Activated CD8-positive, alpha-beta memory T cell treated with anti-CD3 and anti-CD28 coated beads, Interleukin-2, amount 50 U/mL, for 48 hours (primary cell): ENCODE data around the gene DHRSX.

Experiments used
- DNase-seq: peaks from one replicate; pipeline ENCODE4 v3.0.0-alpha.2; 2020

DHRSX gene

DNA sequence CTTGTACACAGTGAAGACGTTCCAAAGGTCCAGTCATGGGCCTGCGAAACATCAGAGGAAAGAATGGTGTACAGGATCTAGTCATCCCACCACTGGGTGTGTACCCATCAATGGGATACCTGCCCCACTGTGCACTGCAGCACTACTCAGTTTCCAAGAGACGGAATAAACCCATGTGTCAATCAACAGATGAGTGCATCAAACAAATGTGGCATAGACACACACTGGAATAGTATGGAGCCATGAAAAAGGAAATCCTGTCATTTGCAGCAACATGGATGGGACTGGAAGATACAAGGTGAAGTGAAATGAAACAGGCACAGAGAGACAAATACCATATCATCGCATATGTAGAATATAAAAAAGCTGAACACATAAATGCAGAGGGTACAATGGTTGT, 48.0 kb downstream of the DHRSX start:
- no peak for DNase-seq

- DNase-seq = no peak
Measured at GRCh38 chrX:2452317-2452784, 48.4 kb downstream of the DHRSX start.

DNA sequence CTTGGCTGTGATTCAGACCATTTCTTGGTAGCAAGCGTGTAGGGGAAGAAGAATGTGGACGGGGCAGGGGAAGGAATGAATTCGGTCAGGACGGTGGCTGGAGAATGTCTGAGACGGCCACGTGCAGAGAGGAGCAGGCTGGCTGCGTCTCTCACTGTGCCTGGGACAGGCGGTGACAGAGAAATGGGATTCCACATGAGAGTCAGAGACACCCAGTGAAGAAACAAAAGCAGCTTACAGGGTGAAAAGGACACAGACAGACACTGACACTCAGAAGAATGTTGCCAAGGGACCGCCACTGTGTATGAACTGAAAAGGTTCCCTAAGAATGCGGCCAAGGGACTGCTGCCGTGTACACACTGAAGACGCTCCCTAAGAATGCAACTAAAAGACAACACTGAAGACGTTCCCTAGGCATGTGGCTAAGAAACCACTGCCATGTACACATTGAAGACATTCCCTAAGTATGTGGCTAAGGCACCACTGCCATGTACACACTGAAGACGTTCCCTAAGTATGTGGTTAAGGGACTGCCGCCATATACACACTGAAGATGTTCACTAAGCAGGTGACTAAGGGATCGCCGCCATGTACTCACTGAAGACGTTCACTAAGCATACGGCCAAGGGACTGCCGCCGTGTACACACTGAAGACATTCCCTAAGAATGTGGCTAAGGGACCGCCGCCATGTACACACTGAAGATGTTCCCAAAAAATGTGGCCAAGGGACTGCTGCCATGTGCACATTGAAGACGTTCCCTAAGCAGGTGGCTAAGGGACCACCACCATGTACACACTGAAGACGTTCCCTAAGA, 49.1 kb downstream of the DHRSX start:
- DNase-seq = no peak

DNA sequence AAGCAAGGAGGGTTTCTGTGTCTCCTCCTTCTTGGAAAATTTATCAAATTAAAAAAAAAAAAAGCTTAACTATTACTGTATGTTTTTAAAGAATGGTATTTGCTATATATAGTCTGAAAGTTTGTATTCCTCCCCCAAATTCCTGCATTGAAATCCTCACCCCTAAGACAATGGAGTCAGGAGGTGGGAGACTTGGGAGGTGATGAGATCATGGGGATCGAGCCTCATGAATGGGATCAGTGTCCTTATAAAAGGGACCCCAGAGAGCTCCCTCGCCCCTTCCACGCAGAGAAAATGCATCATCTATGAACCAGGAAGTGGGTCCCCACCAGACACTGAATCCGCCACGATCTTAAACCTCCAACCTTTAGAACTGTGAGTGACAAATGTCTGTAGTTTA, 50.1 kb downstream of the DHRSX start:
- DNase-seq = no peak

GRCh38 chrX:2449135-2449886, 51.5 kb downstream of the DHRSX start:
- no peak for DNase-seq

- no peak for DNase-seq
Measured at GRCh38 chrX:2447484-2447883, 53.3 kb downstream of the DHRSX start.

GRCh38 chrX:2446815-2447214, 54.0 kb downstream of the DHRSX start:
- DNase-seq = no peak

GRCh38 chrX:2445662-2446623, 54.8 kb downstream of the DHRSX start:
- no peak for DNase-seq

DNA sequence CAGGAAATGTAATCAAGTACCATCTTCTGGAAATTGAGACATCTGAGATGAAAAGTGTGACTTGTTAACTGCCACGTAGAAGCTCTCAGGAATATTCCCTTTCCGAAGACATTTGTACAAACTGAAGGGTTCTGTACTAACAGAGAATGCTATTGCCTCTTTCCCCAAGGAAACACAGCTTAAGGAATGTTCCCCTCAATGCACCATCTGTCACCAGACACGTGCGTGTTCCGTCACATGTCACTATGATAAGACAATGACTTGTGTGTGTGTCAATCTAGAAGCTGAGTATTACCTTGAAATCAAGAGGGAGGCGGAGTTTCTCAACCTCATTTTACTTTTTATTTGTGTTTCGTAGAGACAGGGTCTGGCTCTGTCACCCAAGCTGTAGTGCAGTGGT, 58.1 kb downstream of the DHRSX start:
- no peak for DNase-seq

DNA sequence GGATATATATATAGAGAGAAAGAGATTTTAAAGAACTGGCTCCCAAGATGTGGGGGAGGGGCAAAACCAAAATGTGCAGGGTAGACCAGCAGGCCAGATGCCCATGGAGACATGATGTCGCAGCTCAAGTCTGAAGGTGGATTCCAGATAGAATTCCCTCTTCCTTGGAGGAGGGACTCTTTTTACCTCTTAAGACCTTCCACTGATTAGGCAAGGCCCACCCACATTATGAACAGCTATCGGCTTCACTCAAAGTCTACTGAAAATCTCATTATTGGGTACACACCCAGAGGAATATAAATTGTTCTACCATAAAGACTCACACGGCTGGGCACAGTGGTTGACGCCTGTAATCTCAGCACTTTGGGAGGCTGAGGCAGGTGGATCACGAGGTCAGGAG, 59.3 kb downstream of the DHRSX start:
- DNase-seq = no peak

DNA sequence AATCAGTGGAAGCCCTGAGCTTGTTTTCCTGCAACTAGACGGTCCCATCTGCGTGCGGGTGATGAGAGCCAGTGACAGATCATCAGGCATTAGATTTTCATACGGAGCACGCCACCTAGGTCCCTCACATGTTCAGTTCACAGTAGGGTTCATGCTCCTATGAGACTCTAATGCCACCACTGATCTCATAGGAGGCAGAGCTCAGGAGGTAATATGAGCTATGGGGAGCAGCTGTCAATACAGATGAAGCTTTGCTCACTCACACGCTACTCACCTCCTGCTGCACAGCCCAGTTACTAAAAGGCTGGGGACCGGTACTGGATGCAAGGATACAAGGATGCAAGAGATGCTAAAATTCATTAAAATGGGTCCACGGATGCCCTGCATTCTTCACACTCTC, 61.2 kb downstream of the DHRSX start:
- DNase-seq = no peak

- no peak for DNase-seq
Measured at GRCh38 chrX:2435465-2435864, 65.3 kb downstream of the DHRSX start.

DNA sequence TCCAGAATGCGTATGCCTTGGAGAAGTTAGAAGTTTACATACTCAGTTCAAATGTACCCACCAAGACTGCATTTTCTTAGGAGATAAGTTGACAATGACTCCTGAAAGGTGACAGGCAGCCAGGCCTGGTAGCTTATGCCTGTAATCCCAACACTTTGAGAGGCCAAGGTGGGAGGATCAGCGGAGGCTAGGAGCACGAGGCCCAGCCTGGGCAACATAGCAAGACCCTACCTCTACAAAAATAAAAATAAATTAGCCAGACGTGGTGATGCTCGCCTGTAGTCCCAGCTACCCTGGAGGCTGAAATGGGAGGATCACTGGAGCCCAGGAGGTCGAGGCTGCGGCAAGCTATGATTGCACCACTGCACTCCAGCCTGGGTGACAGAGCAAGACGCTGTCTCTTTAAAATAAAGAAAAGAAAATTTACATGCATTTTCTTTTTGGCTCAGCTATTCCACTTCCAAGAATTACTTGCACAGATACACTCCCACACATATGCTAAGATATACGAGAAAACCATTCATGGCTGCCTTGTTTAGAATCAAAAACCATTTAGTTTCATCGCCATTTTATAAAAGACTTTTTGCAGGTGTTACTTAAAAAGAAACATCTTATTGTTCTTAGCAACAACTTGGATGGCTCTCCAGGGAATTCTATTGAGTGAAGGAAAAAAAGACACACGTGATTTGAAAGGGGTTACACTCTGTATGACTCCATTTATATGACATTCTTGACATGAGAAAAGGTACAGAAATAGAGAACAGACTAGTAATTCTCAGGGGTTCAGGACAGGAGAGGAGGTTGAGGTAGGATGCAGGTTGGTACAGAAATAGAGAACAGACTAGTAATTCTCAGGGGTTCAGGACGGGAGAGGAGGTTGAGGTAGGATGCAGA, 66.3 kb downstream of the DHRSX start:
- DNase-seq = no peak

- no peak for DNase-seq
Measured at GRCh38 chrX:2432298-2432863, 68.4 kb downstream of the DHRSX start.

- DNase-seq = no peak
Measured at GRCh38 chrX:2430265-2430825, 70.4 kb downstream of the DHRSX start.

GRCh38 chrX:2427737-2428136, 73.0 kb downstream of the DHRSX start:
- DNase-seq = no peak

GRCh38 chrX:2427147-2427546, 73.6 kb downstream of the DHRSX start:
- DNase-seq = no peak

- DNase-seq = no peak
Measured at GRCh38 chrX:2426289-2426882, 74.4 kb downstream of the DHRSX start.

GRCh38 chrX:2425286-2426071, 75.3 kb downstream of the DHRSX start:
- DNase-seq = no peak

DNA sequence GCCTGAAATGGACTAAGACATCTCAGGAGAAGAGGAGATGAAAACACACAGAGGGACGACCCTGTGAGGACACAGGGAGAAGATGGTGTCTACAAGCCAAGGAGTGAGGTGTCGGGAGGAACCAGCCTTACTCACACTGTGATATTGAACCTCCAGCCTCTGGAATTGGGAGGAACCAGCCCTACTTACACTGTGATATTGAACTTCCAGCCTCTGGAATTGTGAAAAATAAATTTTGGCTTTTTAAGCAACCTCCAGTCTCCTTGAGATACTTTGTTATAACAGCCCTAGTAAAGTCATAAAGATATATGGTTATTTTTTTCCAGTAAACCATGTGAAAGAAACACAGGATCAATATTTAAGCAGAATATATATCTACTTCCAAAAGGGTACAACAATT, 76.5 kb downstream of the DHRSX start:
- DNase-seq = no peak
